Trophoblast cell (in vitro differentiated cells and primary cell): ENCODE results near the gene ABCC4.

Experiments
- DNase-seq, 2 donors: peaks; one replicate each; pipeline ENCODE4 v3.0.0-alpha.2; 2016
- H2AFZ ChIP-seq: 2 replicates; pipeline ENCODE4 v1.6.1; 2013; ENCODE audit warnings: low read length, moderate library complexity, mild to moderate bottlenecking; ENCODE audit not compliant: insufficient read depth, poor library complexity
- H2AK5ac ChIP-seq: 2 replicates; pipeline ENCODE4 v1.6.1; 2013; ENCODE audit warnings: mild to moderate bottlenecking, low read length
- H2BK120ac ChIP-seq: 2 replicates; pipeline ENCODE4 v1.6.1; 2013; ENCODE audit warnings: low read length, mild to moderate bottlenecking, moderate library complexity; ENCODE audit not compliant: insufficient read depth, poor library complexity
- H2BK12ac ChIP-seq: 2 replicates; pipeline ENCODE4 v1.6.1; 2013; ENCODE audit warnings: mild to moderate bottlenecking, low read length, moderate library complexity
- H2BK5ac ChIP-seq: 2 replicates; pipeline ENCODE4 v1.6.1; 2013; ENCODE audit warnings: low read length, low read depth, moderate library complexity, mild to moderate bottlenecking; ENCODE audit not compliant: poor library complexity
- H3K14ac ChIP-seq: 2 replicates; pipeline ENCODE4 v1.6.1; 2013; ENCODE audit warnings: mild to moderate bottlenecking, low read length
- H3K18ac ChIP-seq: 2 replicates; pipeline ENCODE4 v1.6.1; 2013; ENCODE audit warnings: mild to moderate bottlenecking, low read length
- H3K23ac ChIP-seq: 2 replicates; pipeline ENCODE4 v1.6.1; 2013; ENCODE audit warnings: low read length
- H3K27ac ChIP-seq: 2 replicates; pipeline ENCODE4 v1.5.1; 2013; ENCODE audit warnings: low read depth, mild to moderate bottlenecking, inconsistent platforms, low read length, moderate library complexity
- H3K27me3 ChIP-seq: 2 replicates; pipeline ENCODE4 v1.6.1; 2013; ENCODE audit warnings: inconsistent platforms, mild to moderate bottlenecking, low read length, moderate library complexity; ENCODE audit not compliant: insufficient read depth
- H3K36me3 ChIP-seq, 2 experiments: 1 replicate in 1 of 2; 2 replicates in 1 of 2; pipeline ENCODE4 v1.6.1; 2013; ENCODE audit warnings: low read length in 2 of 2, mild to moderate bottlenecking in 2 of 2, moderate library complexity in 1 of 2; ENCODE audit not compliant: insufficient read depth in 2 of 2, control insufficient read depth in 1 of 2
- H3K4ac ChIP-seq: 2 replicates; pipeline ENCODE4 v1.6.1; 2013; ENCODE audit warnings: low read depth, mild to moderate bottlenecking, low read length, moderate library complexity
- H3K4me1 ChIP-seq, 2 experiments: 1 replicate in 1 of 2; 2 replicates in 1 of 2; pipeline ENCODE4 v1.6.1; 2013; ENCODE audit warnings: low read length in 2 of 2, mild to moderate bottlenecking in 2 of 2, moderate library complexity in 1 of 2; ENCODE audit not compliant: insufficient read depth in 2 of 2, control insufficient read depth in 1 of 2
- H3K4me2 ChIP-seq: 2 replicates; pipeline ENCODE4 v1.6.1; 2013; ENCODE audit warnings: inconsistent platforms, mild to moderate bottlenecking, low read length, moderate library complexity
- H3K4me3 ChIP-seq: 2 replicates; pipeline ENCODE4 v1.5.1; 2013; ENCODE audit warnings: mild to moderate bottlenecking, low read depth, low read length, inconsistent platforms
- H3K79me1 ChIP-seq: one replicate; pipeline ENCODE4 v1.6.1; 2013; ENCODE audit warnings: low read length
- H3K79me2 ChIP-seq: 2 replicates; pipeline ENCODE4 v1.6.1; 2013; ENCODE audit warnings: low read length, mild to moderate bottlenecking; ENCODE audit not compliant: control insufficient read depth, insufficient read depth, poor library complexity
- H3K9ac ChIP-seq: 2 replicates; pipeline ENCODE4 v1.6.1; 2013; ENCODE audit warnings: mild to moderate bottlenecking, low read length
- H3K9me3 ChIP-seq: 2 replicates; pipeline ENCODE4 v1.6.1; 2013; ENCODE audit warnings: low read depth, mild to moderate bottlenecking, control low read depth, inconsistent platforms, low read length; ENCODE audit not compliant: insufficient read depth
- H4K12ac ChIP-seq: 2 replicates; pipeline ENCODE4 v1.6.1; 2013; ENCODE audit warnings: low read depth, mild to moderate bottlenecking, low read length, moderate library complexity
- H4K8ac ChIP-seq: 2 replicates; pipeline ENCODE4 v1.6.1; 2013; ENCODE audit warnings: low read depth, mild to moderate bottlenecking, low read length, moderate library complexity
- H4K91ac ChIP-seq: one replicate; pipeline ENCODE4 v1.6.1; 2013; ENCODE audit warnings: low read depth, mild to moderate bottlenecking, low read length, moderate library complexity
- WGBS: extraction: QIAGEN DNeasy Blood & Tissue Kit; methylation state at CpG from one replicate; pipeline ENCODE4 v1.1.7; 2013; ENCODE audit warnings: missing lambda C conversion rate; ENCODE audit not compliant: insufficient read length, insufficient coverage; ENCODE audit errors: extremely low coverage; 5-methylcytosine and 5-hydroxymethylcytosine counted together

Gene ABCC4

DNA sequence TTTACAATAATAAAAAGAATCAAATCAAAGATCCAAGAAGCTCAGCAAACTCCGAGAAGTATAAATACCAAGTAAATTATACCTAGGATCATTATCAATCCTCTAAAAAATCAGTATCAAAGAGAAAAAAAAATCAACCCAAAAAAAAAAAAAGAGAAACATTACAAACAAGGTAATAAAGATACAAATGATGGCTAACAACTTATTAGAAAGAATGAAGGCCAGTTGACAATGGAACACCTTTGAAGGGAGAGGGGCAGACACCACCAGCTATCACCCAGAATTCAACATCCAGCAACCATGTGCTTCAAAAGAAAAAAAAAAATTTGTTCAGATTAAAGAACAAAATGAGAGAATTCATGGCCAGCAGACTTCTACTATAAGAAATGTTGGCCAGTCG, 77.2 kb downstream of the ABCC4 start:
- Histone ChIP-seq H3K23ac (no peak overlapping the region), H3K9me3 (no peaks in the 10 kb centered on the region), H3K79me2 (no peaks in the 10 kb centered on the region), H4K91ac (no peak overlapping the region), H3K18ac (no peak overlapping the region), H2BK120ac (no peak overlapping the region), H3K27me3 (no peaks in the 10 kb centered on the region), H3K9ac (no peak overlapping the region), H3K4me3 (no peak overlapping the region), H3K14ac (no peak overlapping the region), H2AFZ (no peak overlapping the region), H3K27ac (no peak overlapping the region), H4K12ac (no peak overlapping the region), H2BK12ac (no peak overlapping the region), H3K79me1 (no peaks in the 10 kb centered on the region), H2BK5ac (no peak overlapping the region), H3K36me3 (no peaks in the 10 kb centered on the region), H3K4me2 (no peak overlapping the region), H3K4ac (no peak overlapping the region), H2AK5ac (no peak overlapping the region), H3K4me1 (no peaks in the 10 kb centered on the region), H4K8ac (no peak overlapping the region)
- no peak for DNase-seq
- no CpG with 5 or more reads among the region's 2 CpGs for WGBS

DNA sequence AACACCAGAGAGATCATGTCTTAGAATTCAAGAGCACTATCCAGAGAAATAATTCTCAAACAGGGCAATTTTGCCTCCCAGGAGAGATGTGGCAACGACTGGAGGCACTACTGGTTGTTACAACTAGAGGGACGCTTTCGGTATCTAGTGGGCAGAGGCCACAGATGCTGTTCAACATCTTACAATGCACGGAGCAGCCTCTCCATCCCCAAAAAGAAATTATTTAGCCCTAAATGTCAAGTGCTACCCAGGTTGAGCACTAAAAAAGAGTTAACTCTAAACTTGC, 78.6 kb downstream of the ABCC4 start:
- Histone ChIP-seq H3K18ac (no peak overlapping the region), H3K14ac (no peak overlapping the region), H2BK12ac (no peak overlapping the region), H3K27ac (no peak overlapping the region), H3K79me2 (no peaks in the 10 kb centered on the region), H3K79me1 (no peaks in the 10 kb centered on the region), H2BK120ac (no peak overlapping the region), H2AK5ac (no peak overlapping the region), H3K23ac (no peak overlapping the region), H3K4me1 (no peaks in the 10 kb centered on the region), H2BK5ac (no peak overlapping the region), H3K36me3 (no peaks in the 10 kb centered on the region), H2AFZ (no peak overlapping the region), H3K27me3 (no peaks in the 10 kb centered on the region), H3K4ac (no peak overlapping the region), H3K9ac (no peak overlapping the region), H4K91ac (no peak overlapping the region), H3K4me2 (no peak overlapping the region), H4K8ac (no peak overlapping the region), H3K4me3 (no peak overlapping the region), H3K9me3 (no peaks in the 10 kb centered on the region), H4K12ac (no peak overlapping the region)
- DNase-seq: no peak
- WGBS: no CpG with 5 or more reads among the region's 4 CpGs

DNA sequence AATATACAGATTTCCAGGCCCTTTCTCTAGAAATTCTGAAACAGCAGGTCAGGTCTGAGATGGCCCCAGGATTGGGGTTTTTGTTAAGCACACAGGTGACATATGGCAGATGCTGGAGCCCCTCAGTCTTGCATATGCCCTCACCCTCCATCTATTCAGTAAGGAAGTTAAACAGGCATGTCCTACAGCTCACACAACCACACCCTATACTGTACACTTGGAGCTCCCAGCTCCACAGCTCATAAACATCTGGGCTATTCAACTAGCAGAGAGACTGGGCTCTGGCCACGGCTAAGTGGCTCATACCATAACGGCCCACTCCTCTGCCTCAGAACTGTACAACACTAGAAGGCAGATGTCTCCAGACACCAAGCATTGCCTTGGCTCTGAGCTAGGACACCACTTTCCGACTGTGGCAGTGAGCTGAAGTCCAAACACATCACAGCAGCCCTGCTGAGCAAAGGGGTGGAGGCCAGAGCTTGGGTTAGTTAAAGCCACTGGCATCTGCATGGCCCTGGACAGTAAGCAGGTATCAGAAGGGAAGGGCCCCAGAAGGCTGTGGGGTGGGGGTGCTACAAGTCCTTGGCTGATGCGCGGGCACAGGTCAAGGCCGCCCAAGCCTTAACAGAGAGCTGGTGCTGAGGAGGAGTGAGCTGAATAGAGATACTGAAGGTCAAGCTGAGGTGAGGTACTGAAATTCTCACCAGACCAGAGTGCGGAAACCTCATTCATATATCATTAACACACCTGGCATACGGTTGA, 79.1 kb downstream of the ABCC4 start:
- no peaks in the 10 kb centered on the region for H3K36me3 ChIP-seq
- H3K9ac ChIP-seq: no peak overlapping the region
- no peak overlapping the region for H3K27ac ChIP-seq
- no peak overlapping the region for H4K91ac ChIP-seq
- H3K79me1 ChIP-seq: no peaks in the 10 kb centered on the region
- no peak overlapping the region for H4K8ac ChIP-seq
- H3K18ac ChIP-seq: no peak overlapping the region
- H3K9me3 ChIP-seq: no peaks in the 10 kb centered on the region
- no peak for DNase-seq
- no peak overlapping the region for H2AK5ac ChIP-seq
- H3K27me3 ChIP-seq: no peaks in the 10 kb centered on the region
- H3K4me2 ChIP-seq: no peak overlapping the region
- no peak overlapping the region for H3K4me3 ChIP-seq
- no peak overlapping the region for H2BK5ac ChIP-seq
- no peak overlapping the region for H2AFZ ChIP-seq
- no peak overlapping the region for H2BK120ac ChIP-seq
- H3K79me2 ChIP-seq: no peaks in the 10 kb centered on the region
- H2BK12ac ChIP-seq: no peak overlapping the region
- H3K4me1 ChIP-seq: no peaks in the 10 kb centered on the region
- H3K14ac ChIP-seq: no peak overlapping the region
- no peak overlapping the region for H4K12ac ChIP-seq
- no peak overlapping the region for H3K23ac ChIP-seq
- no peak overlapping the region for H3K4ac ChIP-seq
- WGBS: no CpG with 5 or more reads among the region's 8 CpGs

DNA sequence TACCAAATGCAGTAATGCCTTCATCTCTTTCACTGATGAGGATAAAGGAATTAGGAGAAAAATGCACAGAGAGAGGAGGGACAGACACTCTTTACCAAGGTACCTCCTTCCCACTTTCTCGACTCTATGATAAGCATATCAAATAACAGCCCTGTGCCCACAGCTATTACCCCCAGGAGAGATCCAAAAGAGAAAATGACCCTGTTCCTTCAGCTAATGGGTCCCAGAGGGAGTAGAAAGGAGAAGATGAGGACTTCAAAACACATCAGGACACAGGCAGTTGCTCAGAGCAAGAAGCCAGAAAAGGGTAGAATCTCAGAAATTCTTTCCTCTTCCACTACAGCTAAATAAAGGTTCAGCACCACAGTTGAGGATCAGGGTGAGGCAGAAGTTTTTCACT, 80.6 kb downstream of the ABCC4 start:
- Histone ChIP-seq H3K4ac (no peak overlapping the region), H3K4me3 (no peak overlapping the region), H3K4me1 (no peaks in the 10 kb centered on the region), H3K18ac (no peak overlapping the region), H2AK5ac (no peak overlapping the region), H2BK5ac (no peak overlapping the region), H2BK12ac (no peak overlapping the region), H3K79me1 (no peaks in the 10 kb centered on the region), H4K91ac (no peak overlapping the region), H4K8ac (no peak overlapping the region), H2AFZ (no peak overlapping the region), H3K14ac (no peak overlapping the region), H3K36me3 (no peaks in the 10 kb centered on the region), H2BK120ac (no peak overlapping the region), H3K9me3 (no peaks in the 10 kb centered on the region), H4K12ac (no peak overlapping the region), H3K79me2 (no peaks in the 10 kb centered on the region), H3K4me2 (no peak overlapping the region), H3K23ac (no peak overlapping the region), H3K9ac (no peak overlapping the region), H3K27ac (no peak overlapping the region), H3K27me3 (no peaks in the 10 kb centered on the region)
- DNase-seq: no peak
- no CpG with 5 or more reads among the region's 1 CpG for WGBS
